PC-3 (cell line): Measurements from ENCODE around the gene SLC38A11. TPM values are rescaled to one million over a fixed set of nuclear protein-coding genes. Genes with fewer than 3 reads are reported as not detected.

Experiments
- ATAC-seq: fragments of 200-7000 bp; cut with Tn5 transposase; 2 replicates; pipeline ENCODE4 v1.9.1; 2020; ENCODE audit warnings: mild to moderate bottlenecking, moderate library complexity
- BruUV-seq: library from RNA; stranded (reverse); fragments of 400-500 nt; replicated peaks from 2 replicates; lab custom pipeline; 2021; lab: Mats Ljungman, UMichigan
- CTCF ChIA-PET: fragments of 300-600 bp; sonication (Branson Sonifier 250); formaldehyde crosslinking; loops from one replicate; lab custom pipeline; 2022; ENCODE audit warnings: antibody characterized with exemption; lab: Charles Lee
- POLR2A ChIA-PET: fragments of 300-600 bp; sonication (Branson Sonifier 250); formaldehyde crosslinking; loops from one replicate; lab custom pipeline; 2022; ENCODE audit warnings: antibody characterized with exemption; ENCODE audit not compliant: unreplicated experiment; lab: Charles Lee
- DNase-seq: peaks from one replicate; pipeline ENCODE4 v3.0.0-alpha.2; 2015
- H2AFZ ChIP-seq: fragments of 300-600 bp; sonication (generic); 2 replicates; pipeline ENCODE4 v1.6.0; 2016; ENCODE audit warnings: antibody characterized with exemption, low read length
- H3F3A ChIP-seq: fragments of 300-600 bp; sonication (generic); one replicate; pipeline ENCODE4 v1.6.0; 2017; ENCODE audit warnings: antibody characterized with exemption, low read length, control low read depth, mild to moderate bottlenecking; ENCODE audit not compliant: unreplicated experiment
- H3K27ac ChIP-seq: fragments of 300-600 bp; sonication (generic); 2 replicates; pipeline ENCODE4 v1.5.1; 2016; ENCODE audit warnings: mild to moderate bottlenecking, low read length
- H3K27me3 ChIP-seq: fragments of 300-600 bp; sonication (generic); 2 replicates; pipeline ENCODE4 v1.6.1; 2016; ENCODE audit warnings: low read length, mixed read lengths
- H3K36me3 ChIP-seq: fragments of 300-600 bp; sonication (generic); 2 replicates; pipeline ENCODE4 v1.6.1; 2016; ENCODE audit warnings: low read depth, mixed run types, low read length, mixed read lengths
- H3K4me1 ChIP-seq: fragments of 300-600 bp; sonication (generic); 2 replicates; pipeline ENCODE4 v1.5.1; 2016; ENCODE audit warnings: low read length; ENCODE audit not compliant: insufficient read depth
- H3K4me2 ChIP-seq: fragments of 300-600 bp; sonication (generic); 2 replicates; pipeline ENCODE4 v1.6.0; 2016; ENCODE audit warnings: low read length
- H3K4me3 ChIP-seq: fragments of 300-600 bp; sonication (generic); 2 replicates; pipeline ENCODE4 v1.5.1; 2016; ENCODE audit warnings: mild to moderate bottlenecking, low read length, mixed read lengths
- H3K79me2 ChIP-seq: fragments of 300-600 bp; sonication (generic); 2 replicates; pipeline ENCODE4 v1.6.1; 2017; ENCODE audit warnings: low read length, mixed read lengths
- H3K9ac ChIP-seq: fragments of 300-600 bp; sonication (generic); 2 replicates; pipeline ENCODE4 v1.6.0; 2016; ENCODE audit warnings: mild to moderate bottlenecking, low read length
- H3K9me2 ChIP-seq: fragments of 300-600 bp; sonication (generic); replicated peaks from 2 replicates; pipeline ENCODE4 v1.6.1; 2016; ENCODE audit warnings: mixed run types, low read length, mixed read lengths
- H3K9me3 ChIP-seq: fragments of 300-600 bp; sonication (generic); 2 replicates; pipeline ENCODE4 v1.6.1; 2016; ENCODE audit warnings: low read length, mixed read lengths
- H4K20me1 ChIP-seq: fragments of 300-600 bp; sonication (generic); 2 replicates; pipeline ENCODE4 v1.6.1; 2016; ENCODE audit warnings: low read length, mixed read lengths
- CTCF ChIP-seq: fragments of 300-600 bp; sonication (generic); conservative IDR thresholded peaks from 2 replicates; pipeline ENCODE4 v1.5.1; 2017; ENCODE audit warnings: antibody characterized with exemption, low read depth, mild to moderate bottlenecking, low read length
- EZH2 ChIP-seq: fragments of 300-600 bp; sonication (generic); IDR thresholded peaks from one replicate; pipeline ENCODE4 v1.6.1; 2017; ENCODE audit warnings: antibody characterized with exemption, mild to moderate bottlenecking, low read length; ENCODE audit not compliant: unreplicated experiment
- EZH2phosphoT487 ChIP-seq: fragments of 300-600 bp; sonication (generic); IDR thresholded peaks from 2 replicates; pipeline ENCODE4 v1.6.1; 2018; ENCODE audit warnings: mild to moderate bottlenecking, antibody characterized with exemption, low read length, borderline replicate concordance
- intact Hi-C: fragments of 100-400 bp; cut with micrococcal nuclease; formaldehyde crosslinking; loops from 2 replicates; pipeline ENCODE4 v1.9.0; 2023
- total RNA-seq: library from RNA; depleted of rRNA; stranded (reverse); fragments of >200 nt; gene quantifications from 2 replicates; pipeline ENCODE4 v1.2.3, GENCODE V29; 2014

The SLC38A11 gene
- total RNA-seq, 1 experiment from 2014 or later, result 0.36 TPM

GRCh38 chr2:164873210-164873908 is 82.0 kb downstream of the SLC38A11 start:
- no TSS peak for BruUV-seq
- CTCF ChIA-PET, result no interaction called here
- no peaks in the 10 kb centered on the region for H3K79me2 ChIP-seq
- no peak overlapping the region for H3K27ac ChIP-seq
- DNase-seq, result no peak
- TF ChIP-seq CTCF (no peak), EZH2phosphoT487 (no peak), EZH2 (no peak)
- 0 out of 2 replicates have a peak, but pooled peaks cover 8% of the 10 kb centered on the region for H3K4me1 ChIP-seq
- intact Hi-C loops, result loop anchor here (1.0 kb wide), 1 partner anchor 32 kb away; the partner anchor contains the start of gene COBLL1
- H3K9me2 ChIP-seq, result no peaks in the 10 kb centered on the region
- H3K27me3 ChIP-seq, result no peaks in the 10 kb centered on the region
- ATAC-seq, result peak; percentile 73
- H3F3A ChIP-seq, result no peaks in the 10 kb centered on the region
- no peak overlapping the region for H3K4me3 ChIP-seq
- no peaks in the 10 kb centered on the region for H3K36me3 ChIP-seq
- H3K9ac ChIP-seq, result no peak overlapping the region
- no peaks in the 10 kb centered on the region for H3K9me3 ChIP-seq
- H4K20me1 ChIP-seq, result no peaks in the 10 kb centered on the region
- peak overlapping the region; percentile 33; the same call in 1 of the 2 replicates for H3K4me2 ChIP-seq
- POLR2A ChIA-PET, result no interaction called here
- peak overlapping the region; percentile 19; the same call in 1 of the 2 replicates for H2AFZ ChIP-seq

DNA sequence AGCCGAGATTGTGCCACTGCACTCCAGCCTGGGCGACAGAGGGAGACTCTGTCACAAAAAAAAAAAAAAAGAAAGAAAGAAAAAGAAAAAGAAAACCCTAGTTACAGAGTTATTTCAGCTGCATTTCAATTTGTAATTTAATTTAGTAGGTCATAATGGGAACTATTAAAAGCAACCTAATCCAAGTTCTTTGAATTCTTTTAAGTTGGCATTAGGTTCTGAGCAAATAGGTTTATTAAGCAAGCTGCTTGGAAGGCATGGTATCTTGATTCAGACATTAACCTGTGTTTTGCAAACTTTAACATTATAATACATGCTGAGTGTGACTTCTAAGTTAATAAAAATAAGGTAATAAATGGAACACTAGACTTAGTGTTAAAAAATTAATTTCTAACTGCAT is 83.9 kb downstream of the SLC38A11 start:
- intact Hi-C loops, result no loop called here
- H3K36me3 ChIP-seq, result no peaks in the 10 kb centered on the region
- H3K79me2 ChIP-seq, result no peaks in the 10 kb centered on the region
- CTCF ChIA-PET, result no interaction called here
- H3K4me1 ChIP-seq, result 0 out of 2 replicates have a peak, but pooled peaks cover 8% of the 10 kb centered on the region
- DNase-seq (no peak), ATAC-seq (no peak)
- H3K9me3 ChIP-seq, result no peaks in the 10 kb centered on the region
- H2AFZ ChIP-seq, result no peak overlapping the region
- BruUV-seq, result no TSS peak
- no peak overlapping the region for H3K4me3 ChIP-seq
- no peaks in the 10 kb centered on the region for H3K9me2 ChIP-seq
- H3K27me3 ChIP-seq, result no peaks in the 10 kb centered on the region
- H3K27ac ChIP-seq, result no peak overlapping the region
- no peak overlapping the region for H3K9ac ChIP-seq
- H4K20me1 ChIP-seq, result no peaks in the 10 kb centered on the region
- H3F3A ChIP-seq, result no peaks in the 10 kb centered on the region
- H3K4me2 ChIP-seq, result no peak overlapping the region
- POLR2A ChIA-PET, result no interaction called here
- TF ChIP-seq EZH2 (no peak), EZH2phosphoT487 (no peak), CTCF (no peak)

DNA sequence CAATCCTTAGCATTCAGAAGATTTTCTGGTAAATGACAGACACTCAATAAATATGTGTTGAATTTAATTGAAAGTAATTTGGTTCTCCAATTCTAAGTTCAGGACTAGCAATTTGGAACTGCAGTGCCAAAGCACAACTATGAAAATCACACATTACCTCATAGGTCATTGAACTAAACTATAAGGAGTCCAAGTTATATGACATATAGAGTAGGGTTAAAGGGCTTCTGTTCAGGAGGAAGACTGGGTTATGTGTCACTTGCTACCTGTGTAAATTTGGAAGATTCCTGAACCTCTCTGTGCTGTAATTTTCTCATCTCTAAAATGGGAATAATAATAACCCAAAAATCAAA is 85.9 kb downstream of the SLC38A11 start:
- no peak overlapping the region for H3K27ac ChIP-seq
- H3K36me3 ChIP-seq, result no peaks in the 10 kb centered on the region
- no peaks in the 10 kb centered on the region for H3F3A ChIP-seq
- POLR2A ChIA-PET, result no interaction called here
- no peak for TF ChIP-seq CTCF
- no peak for TF ChIP-seq EZH2
- no peak for TF ChIP-seq EZH2phosphoT487
- H4K20me1 ChIP-seq, result no peaks in the 10 kb centered on the region
- H3K9me3 ChIP-seq, result no peaks in the 10 kb centered on the region
- no peak overlapping the region for H3K4me3 ChIP-seq
- peaks cover 2% of the 10 kb centered on the region for H3K27me3 ChIP-seq
- 0 out of 2 replicates have a peak, but pooled peaks cover 8% of the 10 kb centered on the region for H3K4me1 ChIP-seq
- no peak overlapping the region for H2AFZ ChIP-seq
- no peak overlapping the region for H3K4me2 ChIP-seq
- H3K9ac ChIP-seq, result no peak overlapping the region
- no TSS peak for BruUV-seq
- intact Hi-C loops, result no loop called here
- H3K79me2 ChIP-seq, result no peaks in the 10 kb centered on the region
- DNase-seq, result no peak
- ATAC-seq, result no peak
- CTCF ChIA-PET, result no interaction called here
- H3K9me2 ChIP-seq, result no peaks in the 10 kb centered on the region
